GM23338 (cell line): Measurements from ENCODE around the gene MFSD6. TPM values are rescaled to one million over a fixed set of nuclear protein-coding genes. Genes with fewer than 3 reads are reported as not detected.

ENCODE experiments used
- ATAC-seq: fragments of 200-7000 bp; cut with Tn5 transposase; 3 replicates; pipeline ENCODE4 v1.9.1; 2020
- DNase-seq: peaks from one replicate; pipeline ENCODE4 v3.0.0-alpha.2; 2015; ENCODE audit warnings: low spot score
- H2AFZ ChIP-seq: fragments of 200-600 bp; sonication (generic); 2 replicates; pipeline ENCODE4 v1.8.0; 2016; ENCODE audit warnings: antibody characterized with exemption, mild to moderate bottlenecking, moderate library complexity
- H3F3A ChIP-seq: fragments of 200-600 bp; sonication (generic); replicated peaks from 2 replicates; pipeline ENCODE4 v1.8.0; 2017; ENCODE audit warnings: antibody characterized with exemption, mixed run types, low read depth
- H3K27ac ChIP-seq: fragments of 200-600 bp; sonication (generic); 2 replicates; pipeline ENCODE4 v1.6.1; 2016; ENCODE audit warnings: low read depth
- H3K27me3 ChIP-seq: fragments of 200-600 bp; sonication (generic); 2 replicates; pipeline ENCODE4 v1.8.0; 2016; ENCODE audit warnings: mild to moderate bottlenecking, mixed run types, moderate library complexity; ENCODE audit not compliant: insufficient read depth
- H3K36me3 ChIP-seq: fragments of 200-600 bp; sonication (generic); 2 replicates; pipeline ENCODE4 v1.8.0; 2016; ENCODE audit warnings: mild to moderate bottlenecking; ENCODE audit not compliant: insufficient read depth
- H3K4me1 ChIP-seq: fragments of 200-600 bp; sonication (generic); 2 replicates; pipeline ENCODE4 v1.8.0; 2016; ENCODE audit warnings: mild to moderate bottlenecking, moderate library complexity; ENCODE audit not compliant: insufficient read depth
- H3K4me2 ChIP-seq: fragments of 200-600 bp; sonication (generic); 2 replicates; pipeline ENCODE4 v1.7.1; 2017; ENCODE audit warnings: mixed run types
- H3K4me3 ChIP-seq: fragments of 200-600 bp; sonication (generic); 2 replicates; pipeline ENCODE4 v1.6.1; 2016; ENCODE audit warnings: mixed run types
- H3K79me2 ChIP-seq: fragments of 200-600 bp; sonication (generic); replicated peaks from 2 replicates; pipeline ENCODE4 v1.8.0; 2017; ENCODE audit warnings: mild to moderate bottlenecking; ENCODE audit not compliant: insufficient read depth
- H3K9me2 ChIP-seq: fragments of 200-600 bp; sonication (generic); 2 replicates; pipeline ENCODE4 v1.8.0; 2017; ENCODE audit not compliant: insufficient read depth
- H4K20me1 ChIP-seq: fragments of 200-600 bp; sonication (generic); replicated peaks from 2 replicates; pipeline ENCODE4 v1.8.0; 2017; ENCODE audit warnings: mild to moderate bottlenecking; ENCODE audit not compliant: insufficient read depth
- H3K27ac Mint-ChIP-seq: 2 replicates; pipeline ENCODE4 v1.8.0; 2020; ENCODE audit warnings: inconsistent platforms, mild to moderate bottlenecking, moderate library complexity, mixed read lengths
- H3K27me3 Mint-ChIP-seq: 3 replicates; pipeline ENCODE4 v1.8.0; 2022; ENCODE audit warnings: low read depth, mild to moderate bottlenecking, moderate library complexity, mixed read lengths, inconsistent platforms; ENCODE audit not compliant: insufficient read depth, poor library complexity
- H3K36me3 Mint-ChIP-seq: 3 replicates; pipeline ENCODE4 v1.8.0; 2021; ENCODE audit warnings: low read depth, mild to moderate bottlenecking, inconsistent platforms, moderate library complexity, mixed read lengths
- H3K4me1 Mint-ChIP-seq: 3 replicates; pipeline ENCODE4 v1.8.0; 2020; ENCODE audit warnings: mild to moderate bottlenecking, inconsistent platforms, mixed read lengths
- H3K4me3 Mint-ChIP-seq: 3 replicates; pipeline ENCODE4 v1.8.0; 2021; ENCODE audit warnings: moderate library complexity, mild to moderate bottlenecking, inconsistent platforms, mixed read lengths
- H3K9me3 Mint-ChIP-seq: 3 replicates; pipeline ENCODE4 v1.8.0; 2020; ENCODE audit warnings: moderate library complexity, mild to moderate bottlenecking, inconsistent platforms, mixed read lengths
- CREB1 ChIP-seq: fragments of 250-450 bp; sonication (Bioruptor Pico); IDR thresholded peaks from 2 replicates; pipeline ENCODE4 v1.5.0; 2020; ENCODE audit warnings: low read depth, mild to moderate bottlenecking, moderate library complexity
- CTCF ChIP-seq, 2 experiments: fragments of 200-600 bp in 1 of 2; sonication (generic) in 1 of 2; conservative IDR thresholded peaks; 2 replicates each; pipeline versions ENCODE4 v1.5.1 to v1.6.1; 2016 to 2017; ENCODE audit warnings: antibody characterized with exemption in 2 of 2, low read depth in 2 of 2, mild to moderate bottlenecking in 2 of 2, moderate library complexity in 1 of 2
- ETS1 ChIP-seq: IDR thresholded peaks from 2 replicates; pipeline ENCODE4 v1.6.1; 2016; ENCODE audit warnings: antibody characterized with exemption
- POLR2AphosphoS5 ChIP-seq: IDR thresholded peaks from 2 replicates; pipeline ENCODE4 v1.6.1; 2016; ENCODE audit warnings: antibody characterized with exemption, low read depth
- ZNF462 ChIP-seq: fragments of 250-450 bp; sonication (Bioruptor Pico); IDR thresholded peaks from 2 replicates; pipeline ENCODE4 v1.5.0; 2020; ENCODE audit warnings: mild to moderate bottlenecking, moderate library complexity
- polyA plus RNA-seq: library from polyadenylated mRNA; unstranded; fragments of >200 nt; fragmentation: Nextera tagmentation; extraction: Ambion mirVana; gene quantifications from 2 replicates; pipeline ENCODE4 v1.2.1, GENCODE V29; 2016
- total RNA-seq: library from RNA; depleted of rRNA; stranded (reverse); fragments of >200 nt; shearing (Covaris generic); gene quantifications from 2 replicates; pipeline ENCODE4 v1.2.3, GENCODE V29; 2014

MFSD6 gene
- total and polyA plus RNA-seq, 2 experiments from 2014 or later = 2.3 to 9.6 TPM

- H3K4me3 Mint-ChIP-seq = no peak overlapping the region
- ATAC-seq = no peak
Measured at GRCh38 chr2:190415251-190415650, 7.1 kb downstream of the MFSD6 start.

More at GRCh38 chr2:190415251-190415650, 7.1 kb downstream of the MFSD6 start:
- Histone ChIP-seq H3K27ac (no peak overlapping the region), H3K4me2 (no peak overlapping the region), H3K4me3 (no peak overlapping the region), H3K36me3 (no peaks in the 10 kb centered on the region), H3K4me1 (peaks cover 17% of the 10 kb centered on the region), H3K9me2 (no peaks in the 10 kb centered on the region), H3K27me3 (peaks cover 6% of the 10 kb centered on the region), H3K79me2 (no peaks in the 10 kb centered on the region), H2AFZ (no peak overlapping the region), H4K20me1 (no peaks in the 10 kb centered on the region), H3F3A (no peaks in the 10 kb centered on the region)
- Mint-ChIP-seq H3K27me3 (no peaks in the 10 kb centered on the region), H3K36me3 (no peaks in the 10 kb centered on the region), H3K27ac (no peak overlapping the region), H3K4me1 (peaks cover 18% of the 10 kb centered on the region), H3K9me3 (no peaks in the 10 kb centered on the region)
- no peak for TF ChIP-seq CREB1 (CRISPR knock-in tag)
- no peak for TF ChIP-seq ETS1
- TF ChIP-seq CTCF (conservative IDR thresholded peaks at IDR 0.05; ENCODE audit: low read depth in 2 of 2) = no peak
- TF ChIP-seq POLR2AphosphoS5 = no peak
- no peak for TF ChIP-seq ZNF462 (CRISPR knock-in tag)
- DNase-seq = no peak
